T-helper 2 cell treated with Interferon-gamma antibody and Interleukin-4, amounts not matched to agents 100 ng/mL and 5 ng/mL, for 36 hours (primary cell): Measurements from ENCODE around the gene SLC22A23. TPM values are rescaled to one million over a fixed set of nuclear protein-coding genes. Genes with fewer than 3 reads are reported as not detected.

ENCODE experiments used
- intact Hi-C: fragments of 100-400 bp; cut with micrococcal nuclease; formaldehyde crosslinking; loops from one replicate; pipeline ENCODE4 v1.15.1; 2023
- total RNA-seq: library from RNA; stranded (reverse); gene quantifications from 2 replicates; pipeline ENCODE4 v1.2.3, GENCODE V29; 2022

Gene SLC22A23
- total RNA-seq, 1 donor from 2014 or later, result 0.27 TPM

DNA sequence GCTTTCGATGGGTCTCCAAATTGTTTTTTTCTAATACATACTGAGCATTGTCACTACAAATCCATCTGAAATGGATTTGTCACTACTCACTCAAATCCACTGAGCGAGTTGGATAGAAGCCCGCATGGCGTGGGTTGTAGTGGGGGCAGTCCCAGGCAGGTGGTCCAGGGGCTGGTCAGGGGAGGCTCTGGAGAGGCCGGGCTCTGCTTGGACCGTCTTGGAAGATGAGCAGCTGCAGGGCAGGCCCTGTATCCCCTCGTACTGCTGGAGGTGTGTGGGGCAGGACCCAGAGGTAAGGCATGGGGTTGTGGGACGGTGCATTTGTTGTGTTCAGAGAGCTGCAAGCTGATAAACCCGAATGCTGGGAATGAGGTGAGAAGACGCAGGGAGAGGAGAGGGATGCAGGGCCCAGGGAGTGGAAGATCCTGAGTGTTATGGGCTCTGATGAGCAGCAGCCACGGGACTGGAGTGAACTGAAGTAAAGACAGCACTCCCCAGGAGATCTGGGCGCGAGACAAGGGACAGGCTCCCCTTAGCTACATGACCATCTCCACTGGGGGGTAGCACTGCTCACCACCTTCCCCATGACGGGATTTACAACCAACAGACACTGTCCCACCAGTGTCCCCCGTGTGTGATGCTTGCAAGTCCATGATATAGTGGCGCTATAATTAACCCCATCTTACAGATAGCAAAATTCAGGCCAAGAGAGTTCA, 152.2 kb downstream of the SLC22A23 start:
- intact Hi-C loops, result no loop called here

DNA sequence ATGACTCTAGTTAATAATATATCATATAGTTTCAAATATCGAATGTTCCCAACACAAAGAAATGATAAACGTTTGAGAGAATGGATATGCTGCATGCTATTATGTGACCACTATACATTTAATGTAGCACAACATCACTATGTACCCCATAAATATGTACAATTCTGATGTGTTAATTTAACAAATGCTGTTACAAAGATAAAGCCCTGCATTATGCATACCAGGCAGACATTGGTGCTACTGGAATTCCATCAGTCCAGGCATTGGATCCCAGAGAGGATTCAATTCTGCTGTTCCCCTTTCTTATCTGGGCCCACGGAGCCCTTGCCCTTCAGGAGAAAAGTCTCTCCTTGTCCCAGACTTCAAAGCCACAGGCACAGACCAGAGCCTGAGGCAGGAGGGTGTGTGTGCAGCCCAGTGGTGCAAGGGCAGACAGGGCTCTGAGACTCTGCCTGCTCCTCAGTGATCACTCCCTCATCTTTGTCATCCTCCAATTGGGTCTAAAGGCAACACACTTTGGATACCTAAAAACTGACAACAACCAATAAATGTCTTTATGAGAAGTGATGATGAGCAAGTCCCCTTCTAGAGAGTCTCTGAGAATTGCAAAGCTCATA, 152.9 kb downstream of the SLC22A23 start:
- intact Hi-C loops, result no loop called here

DNA sequence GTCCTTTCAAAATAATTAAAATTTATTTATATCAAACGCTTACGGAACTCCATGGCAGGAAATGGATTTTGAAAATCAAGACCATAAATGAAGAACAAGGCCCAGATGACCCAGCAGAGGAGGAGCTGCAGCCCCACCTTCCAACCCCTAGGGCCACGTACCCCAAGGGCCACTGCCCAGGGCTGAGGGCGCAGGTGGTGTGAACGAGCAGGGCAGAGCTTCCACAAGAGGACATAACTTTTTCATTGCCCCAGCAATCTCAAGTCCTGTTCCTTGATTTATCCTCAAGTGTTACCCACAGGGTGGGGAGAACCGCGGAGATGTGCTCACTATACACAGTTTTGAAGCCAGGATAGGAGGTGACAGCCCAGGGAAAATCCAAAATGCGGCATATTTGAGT, 155.3 kb downstream of the SLC22A23 start:
- intact Hi-C loops, result no loop called here

DNA sequence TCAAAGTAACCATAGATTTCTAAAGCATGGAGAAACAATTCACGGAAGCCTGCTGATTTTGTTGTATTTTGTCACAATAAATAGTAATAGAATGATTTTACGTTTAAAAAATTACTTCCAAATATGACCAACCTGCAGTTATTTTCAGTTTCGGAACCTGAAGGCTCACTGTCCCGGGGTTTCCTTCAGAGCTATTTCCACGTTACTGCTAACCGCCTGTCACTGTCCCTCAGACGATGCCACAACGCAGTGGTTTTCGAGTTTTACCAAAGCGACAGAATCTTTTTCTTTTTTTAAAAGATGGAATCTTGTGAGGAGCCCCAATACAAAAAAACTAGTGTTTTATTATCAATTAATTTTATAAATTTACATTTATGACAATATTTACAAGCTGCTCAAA, 157.6 kb downstream of the SLC22A23 start:
- intact Hi-C loops, result no loop called here

DNA sequence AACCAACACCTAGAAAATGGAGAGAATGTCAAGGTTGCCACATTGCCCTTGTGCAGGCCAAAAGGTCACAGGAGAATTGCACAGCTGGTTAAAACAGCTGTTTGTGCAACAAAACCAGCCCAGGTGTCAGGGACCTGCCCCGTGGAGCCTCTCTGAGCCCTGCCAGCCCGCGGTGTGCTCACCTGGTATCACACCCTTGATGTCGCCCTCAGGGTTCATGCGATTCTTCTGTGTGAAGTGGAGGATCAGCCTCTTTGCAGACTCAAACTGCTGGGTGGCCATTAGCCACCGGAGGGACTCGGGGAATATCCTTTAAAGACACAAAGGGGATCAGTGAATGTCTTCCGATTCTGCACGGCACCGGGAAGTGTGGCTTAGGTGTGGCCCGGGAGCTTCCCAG, 158.9 kb downstream of the SLC22A23 start:
- intact Hi-C loops, result no loop called here

DNA sequence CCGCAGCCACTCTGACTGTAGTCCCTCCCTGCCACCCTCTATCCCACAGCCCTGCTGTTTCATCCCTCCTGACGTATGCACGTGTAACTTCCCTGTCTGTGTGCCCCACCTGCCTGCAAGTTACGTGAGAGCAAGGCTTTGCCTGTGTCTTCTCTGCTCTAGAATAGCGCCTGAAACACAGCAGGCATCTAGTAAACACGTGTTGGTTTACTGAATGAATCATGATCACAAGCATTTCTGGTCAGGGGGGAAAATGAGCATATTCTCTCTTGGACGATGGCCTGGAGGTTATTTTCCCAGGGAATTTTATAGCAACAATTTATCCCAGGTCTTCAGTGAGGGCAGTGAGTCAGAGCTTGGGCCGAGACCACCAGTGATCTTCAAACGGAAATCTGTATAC, 159.8 kb downstream of the SLC22A23 start:
- intact Hi-C loops, result no loop called here

DNA sequence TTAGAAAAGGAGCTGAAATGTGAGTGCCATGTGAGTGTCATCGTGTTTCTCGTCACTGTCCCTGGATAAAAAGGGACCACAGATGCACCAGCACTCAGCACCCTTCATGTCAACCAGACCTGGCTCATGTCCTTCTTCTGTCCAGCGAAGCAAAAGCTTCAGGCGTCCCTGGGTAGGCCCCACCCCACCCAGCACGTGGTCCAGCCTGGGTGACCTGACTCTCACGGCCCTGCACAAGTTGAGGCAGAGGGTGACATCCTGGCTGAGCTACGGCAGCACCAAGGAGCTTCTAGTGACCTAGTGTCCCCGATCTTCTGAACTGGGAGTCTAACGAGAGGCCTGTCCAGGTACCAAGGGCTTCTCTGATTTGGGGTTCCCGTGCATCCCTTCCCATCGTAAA, 160.3 kb downstream of the SLC22A23 start:
- intact Hi-C loops, result no loop called here

DNA sequence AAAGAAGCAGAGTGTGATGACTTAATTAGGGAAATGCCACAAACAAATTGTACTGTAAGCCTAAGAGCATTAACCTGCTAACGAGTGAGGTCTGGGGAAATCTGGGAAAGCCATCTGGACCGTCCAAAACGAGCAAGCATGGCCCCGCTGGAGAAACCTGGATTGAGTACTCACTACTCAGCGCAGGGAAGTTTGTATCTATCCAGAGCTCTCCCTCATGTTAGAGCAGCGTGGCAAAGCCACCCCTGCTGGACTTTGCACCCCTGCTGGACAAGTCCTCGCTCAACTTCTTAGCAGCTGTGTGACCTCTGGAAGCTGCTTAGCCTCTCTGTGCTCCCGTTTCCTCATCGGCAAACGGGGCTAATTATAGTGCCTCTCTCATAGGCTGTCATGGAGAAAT, 160.8 kb downstream of the SLC22A23 start:
- intact Hi-C loops, result no loop called here

DNA sequence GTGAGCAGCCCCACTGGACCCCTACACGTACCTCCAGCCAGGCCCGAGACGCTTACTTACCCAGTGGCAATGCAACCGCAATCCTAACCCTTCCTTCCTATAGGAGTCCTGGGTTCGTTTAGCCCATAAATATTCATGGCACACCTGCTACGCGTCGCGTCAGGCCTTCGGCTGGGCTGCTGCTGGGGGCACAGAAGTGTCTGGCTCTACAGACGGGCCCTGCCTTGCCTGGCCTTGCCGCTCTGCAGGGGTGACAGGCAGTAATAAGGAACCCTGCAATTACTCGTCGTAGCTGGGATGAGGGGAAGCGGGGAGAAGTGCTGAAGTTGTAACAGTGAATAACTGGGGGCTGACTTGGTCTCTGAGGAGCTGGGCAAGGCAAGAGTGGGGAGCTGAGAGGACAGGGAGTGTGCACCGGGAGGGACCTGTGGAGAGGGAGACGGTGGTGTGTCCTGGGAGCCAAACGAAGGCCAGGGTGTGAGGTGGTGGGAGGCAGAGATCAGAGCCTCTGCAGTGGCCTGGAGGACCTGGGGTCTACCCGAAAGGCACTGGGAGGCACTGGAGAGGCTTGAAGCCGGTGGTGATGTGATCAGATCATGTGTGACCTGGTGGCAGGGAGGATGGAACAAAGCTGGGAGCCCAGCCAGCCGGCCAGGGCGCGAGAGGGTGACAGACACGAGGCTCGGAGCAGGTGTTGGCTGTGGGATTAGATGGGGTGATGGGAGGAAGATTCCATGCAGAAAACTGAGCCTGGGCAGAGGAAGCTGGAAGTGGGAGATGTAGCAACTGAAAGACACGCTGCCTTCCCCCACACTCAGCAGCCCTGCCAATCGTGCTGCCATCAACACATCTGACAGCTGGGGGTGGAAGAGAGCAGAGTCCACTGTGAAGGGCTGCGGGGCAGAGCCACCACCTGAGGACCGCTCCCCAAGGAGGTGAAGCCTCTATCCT, 161.7 kb downstream of the SLC22A23 start:
- intact Hi-C loops, result no loop called here

DNA sequence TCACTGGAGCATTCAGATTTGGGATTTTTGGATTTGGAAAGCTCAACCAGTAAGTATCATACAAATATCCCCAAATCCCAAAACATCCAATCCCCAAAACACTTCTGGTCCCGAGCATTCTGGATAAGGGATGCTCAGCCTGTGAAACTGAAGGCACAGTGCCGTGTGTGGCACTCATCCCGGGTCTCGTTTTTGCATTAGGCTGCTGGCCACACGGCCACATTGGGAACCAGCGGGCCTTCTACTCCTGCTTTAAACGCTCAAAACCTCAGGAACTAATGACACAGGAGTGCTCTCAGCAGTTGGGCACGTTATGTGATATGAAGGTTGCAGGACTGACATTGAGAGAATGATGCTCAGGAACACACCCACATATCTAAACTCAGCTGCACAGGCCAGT, 162.5 kb downstream of the SLC22A23 start:
- intact Hi-C loops, result no loop called here

DNA sequence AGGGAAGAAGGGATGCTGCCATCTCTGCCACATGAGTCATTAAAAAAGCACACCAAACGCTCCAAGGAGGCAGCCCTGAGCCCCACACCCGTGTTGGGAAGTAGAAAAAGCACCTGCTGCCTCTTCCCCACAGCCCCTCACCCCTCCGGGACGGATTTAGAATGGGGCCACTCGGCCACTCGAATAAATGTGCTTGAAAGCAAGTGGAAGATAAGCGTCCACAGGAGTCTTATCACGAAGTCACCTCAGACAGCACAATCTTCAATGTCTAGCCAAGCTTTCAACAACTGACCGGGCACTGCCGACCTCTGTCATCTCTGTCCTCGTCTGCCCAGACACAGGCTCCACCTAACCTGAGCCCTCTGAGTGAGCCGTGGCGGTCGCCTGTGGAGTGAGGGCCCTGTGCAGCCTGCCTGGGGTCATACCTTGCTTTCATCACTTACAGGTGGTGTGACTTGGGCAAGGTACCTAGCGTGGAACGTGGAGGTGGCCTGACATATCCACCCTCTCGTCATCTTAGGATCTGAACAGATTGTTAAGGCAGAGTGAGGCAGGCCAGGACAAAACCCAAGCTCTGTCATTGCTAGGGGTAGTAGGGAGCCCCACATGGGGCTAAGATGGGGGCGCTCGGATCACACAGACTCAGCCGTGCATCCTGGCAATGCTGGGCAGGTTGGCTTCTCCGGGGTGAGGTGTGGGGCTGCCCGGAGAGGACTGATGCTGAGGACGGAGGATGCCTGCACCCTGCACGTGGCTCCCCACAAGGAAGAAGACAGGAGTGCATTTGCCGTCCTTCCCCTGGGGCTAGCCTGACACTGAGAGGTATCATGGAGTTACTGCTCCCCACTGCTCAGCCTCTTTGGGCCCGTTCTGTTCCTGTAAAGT, 163.3 kb downstream of the SLC22A23 start:
- intact Hi-C loops, result no loop called here

DNA sequence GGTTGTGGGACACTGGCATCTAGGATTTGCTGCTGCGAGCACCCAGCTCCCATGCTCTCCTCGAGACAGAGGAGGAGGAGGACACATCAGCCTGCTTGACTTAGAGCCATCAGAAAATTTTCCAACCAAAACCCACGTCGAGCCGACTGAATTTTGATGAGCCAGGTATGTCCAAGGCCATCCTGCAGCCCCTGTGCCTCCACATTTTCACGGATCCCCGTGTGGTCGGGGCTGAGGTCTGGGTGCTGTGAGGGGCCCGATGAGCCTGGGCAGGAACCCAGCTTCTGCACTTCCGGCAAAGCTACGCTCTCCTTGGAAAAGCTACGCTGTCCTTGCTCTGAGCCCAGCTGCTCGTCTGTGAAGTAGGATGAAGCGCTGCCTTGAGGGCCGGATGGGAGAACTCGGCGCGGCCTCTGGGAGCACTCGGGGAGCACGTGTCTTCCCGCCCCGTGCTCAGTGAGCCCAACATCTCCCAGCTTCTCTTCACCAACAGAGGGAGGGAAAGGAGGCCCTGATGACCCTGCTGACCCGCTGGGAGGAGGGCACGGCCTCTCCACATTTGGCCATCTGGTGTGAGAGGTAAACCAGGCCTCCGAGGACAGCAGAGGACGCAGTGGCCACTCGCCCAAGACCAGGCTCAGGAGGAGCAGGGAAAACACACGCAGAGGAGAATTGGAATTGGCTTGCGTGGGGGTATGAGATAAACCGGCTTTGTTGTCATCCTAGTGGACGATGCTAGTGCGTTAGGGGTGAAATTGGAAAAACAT, 164.2 kb downstream of the SLC22A23 start:
- intact Hi-C loops, result no loop called here

DNA sequence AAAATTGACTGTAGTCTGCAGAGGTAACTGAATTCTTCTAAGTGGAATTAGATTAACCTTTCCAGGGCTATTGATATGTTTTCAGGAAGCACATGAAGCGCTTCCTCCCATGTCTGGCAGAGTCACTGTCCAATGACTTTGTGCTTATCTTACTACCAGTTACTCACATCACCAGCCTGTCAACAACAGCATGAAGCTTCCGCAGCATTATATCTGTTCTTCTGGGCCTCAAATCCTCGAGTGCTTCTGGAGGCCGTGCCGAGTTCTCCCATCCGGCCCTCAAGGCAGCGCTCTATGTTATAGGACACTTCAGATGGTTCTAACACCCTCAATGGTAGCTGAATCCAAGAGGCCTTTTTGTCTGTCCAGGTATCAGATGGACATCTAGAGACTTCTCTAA, 164.9 kb downstream of the SLC22A23 start:
- intact Hi-C loops, result no loop called here

DNA sequence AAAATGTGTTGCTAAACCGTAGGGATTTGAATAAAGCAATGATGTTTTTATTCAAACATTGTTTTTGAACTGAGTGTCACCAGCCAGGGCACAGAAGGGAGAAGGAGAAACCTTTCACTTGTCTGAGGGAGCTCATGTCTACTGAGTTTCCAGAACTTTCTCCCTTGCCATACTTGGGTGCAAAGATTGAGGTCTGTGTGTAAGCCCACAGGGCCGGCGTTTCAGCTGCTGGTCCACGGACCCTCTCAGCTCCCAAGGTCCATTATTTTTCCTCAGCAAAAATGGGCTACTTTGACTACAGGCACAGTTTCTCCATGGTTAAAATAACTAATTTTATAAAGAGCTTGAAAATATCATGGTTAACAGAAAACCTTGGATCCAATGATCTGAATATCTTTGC, 165.5 kb downstream of the SLC22A23 start:
- intact Hi-C loops, result no loop called here

DNA sequence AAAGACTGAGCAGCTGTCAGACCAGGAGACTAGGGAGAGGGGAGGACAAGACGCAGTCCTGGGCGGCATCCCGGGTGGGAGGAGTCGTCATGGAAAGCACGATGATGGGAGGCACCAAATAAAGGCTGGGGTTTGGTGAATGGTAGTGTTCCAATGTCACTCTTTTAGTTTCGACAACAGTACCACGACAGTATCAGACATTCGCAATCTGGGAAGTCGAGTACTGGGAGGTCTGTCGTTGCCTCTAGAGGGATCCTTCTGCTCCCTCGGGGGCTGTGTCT, 166.0 kb downstream of the SLC22A23 start:
- intact Hi-C loops, result no loop called here

DNA sequence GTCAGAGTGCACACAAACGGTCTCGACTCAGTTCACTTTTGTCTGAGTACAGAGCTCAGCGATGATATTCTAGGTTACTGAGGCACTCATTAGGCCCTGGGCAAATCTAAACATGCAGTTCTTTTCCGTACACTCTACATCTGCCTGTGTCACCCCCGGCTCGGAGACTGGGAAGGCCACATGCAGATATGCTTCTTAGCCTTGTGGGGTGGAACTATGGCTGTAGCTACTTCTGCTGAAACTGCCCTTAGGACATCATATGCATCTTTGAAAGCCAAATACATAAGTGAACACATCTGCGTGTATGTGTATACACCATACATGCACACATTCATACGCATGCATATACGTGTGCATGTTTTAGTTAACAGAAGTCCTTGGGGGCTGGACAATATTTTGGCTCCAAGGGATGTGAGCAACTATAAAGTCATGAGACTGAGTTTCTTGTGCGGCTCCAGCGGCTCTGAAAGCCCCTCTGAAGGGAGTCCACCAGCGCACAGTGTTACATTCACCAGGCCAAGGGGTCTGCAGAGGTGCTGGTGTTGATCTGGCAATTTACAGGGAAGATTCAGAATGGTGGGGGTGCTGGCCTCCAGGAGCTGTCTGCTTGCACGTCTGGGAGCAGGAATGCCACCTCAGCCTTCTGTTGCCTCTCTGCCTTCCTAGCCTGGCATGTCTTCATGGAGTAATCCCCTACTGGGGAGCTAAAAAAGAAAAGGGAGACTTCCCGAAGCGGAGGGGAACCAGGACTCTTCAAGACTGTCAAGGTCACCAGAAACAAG, 166.5 kb downstream of the SLC22A23 start:
- intact Hi-C loops, result no loop called here

DNA sequence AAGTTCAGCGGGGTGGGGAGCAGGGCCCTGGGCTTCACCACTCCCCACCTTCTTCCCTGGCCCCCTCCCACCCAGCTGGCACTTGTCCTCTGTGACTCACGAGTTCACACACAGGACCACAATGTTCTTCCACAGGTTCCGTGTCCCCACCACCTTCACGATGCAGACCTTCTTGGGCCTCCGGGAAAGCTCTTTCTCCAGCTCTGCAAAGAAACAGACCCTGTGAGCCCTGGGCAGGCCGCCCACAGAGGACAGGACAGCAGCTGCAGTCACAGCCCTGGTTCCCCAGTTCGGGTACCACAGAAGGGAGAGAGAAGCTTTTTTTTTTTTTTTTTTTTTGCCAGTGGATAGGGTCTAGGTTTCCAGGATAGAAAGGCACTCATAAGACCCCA, 167.2 kb downstream of the SLC22A23 start:
- intact Hi-C loops, result no loop called here

DNA sequence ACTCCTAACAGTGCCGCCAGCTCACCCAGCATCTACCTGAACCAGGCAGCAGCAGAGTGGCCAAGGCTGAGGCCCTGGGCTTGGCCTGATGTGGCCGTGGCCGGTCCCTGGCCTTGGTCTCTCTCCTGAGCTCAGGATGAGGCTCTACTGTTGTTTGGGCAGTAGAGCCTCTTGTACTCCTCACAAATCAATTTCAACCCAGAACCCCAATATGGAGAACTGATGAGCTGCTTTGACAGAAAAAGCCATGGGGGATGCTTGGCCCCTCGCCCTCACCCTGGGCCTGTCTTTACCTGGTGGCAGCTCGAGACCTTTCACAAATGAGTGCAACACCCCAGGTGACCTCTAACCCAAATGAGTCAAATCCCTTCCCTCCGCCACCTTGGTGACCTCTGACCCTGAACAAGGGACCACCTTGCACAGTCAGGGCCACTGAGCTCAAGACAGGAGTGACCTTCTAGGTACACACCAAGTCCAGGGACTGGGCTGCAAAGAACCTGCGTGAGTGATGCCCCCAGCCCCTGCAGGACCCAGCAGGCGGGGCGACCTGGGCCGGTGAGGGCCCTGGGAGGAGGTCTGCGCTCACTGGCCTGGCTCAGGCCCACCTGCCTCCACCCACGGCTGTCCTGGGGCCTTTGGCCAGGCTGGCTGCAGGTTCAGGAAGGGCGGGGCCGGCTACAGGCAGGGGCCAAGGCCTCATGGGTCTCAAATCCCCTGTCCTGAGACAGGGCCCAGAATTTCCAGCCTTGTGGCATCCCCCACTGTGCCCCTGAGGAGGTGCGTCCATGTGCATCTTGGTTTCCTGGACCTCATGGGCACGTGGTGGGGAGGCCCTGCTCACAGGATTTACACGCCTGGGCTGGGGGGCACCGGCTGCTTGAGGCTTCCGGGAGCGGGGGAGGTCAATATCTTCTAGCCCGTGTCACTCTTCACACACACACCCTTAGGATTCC, 167.9 kb downstream of the SLC22A23 start:
- intact Hi-C loops, result no loop called here
